HG03095 (cell line): ENCODE results near the gene SMOC2.

Experiments
- ATAC-seq: cut with Tn5 transposase; IDR thresholded peaks from one replicate; pipeline ENCODE4 v1.9.1; 2021; ENCODE audit warnings: moderate library complexity; ENCODE audit not compliant: unreplicated experiment

SMOC2 gene

DNA sequence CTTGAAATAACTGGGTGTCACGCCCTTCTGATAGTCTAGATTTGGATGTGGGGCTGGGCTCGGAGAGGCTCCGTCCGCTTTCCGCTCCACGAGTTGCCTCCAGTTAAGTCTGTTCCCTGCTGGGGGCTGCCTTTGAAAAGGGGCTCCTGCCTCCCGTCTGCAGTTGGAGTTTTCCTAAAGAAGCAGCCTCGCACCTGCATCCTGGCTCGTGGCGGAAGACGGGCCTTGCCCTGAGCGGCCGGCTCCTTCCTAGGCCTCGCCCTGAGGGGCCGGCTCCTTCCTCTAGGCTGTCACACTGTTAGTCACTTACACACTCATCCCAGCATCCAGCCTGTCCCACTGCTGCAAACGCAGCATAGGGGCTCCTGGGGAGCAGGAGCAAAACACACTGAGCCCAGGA lies 74.4 kb downstream of the SMOC2 start:
- ATAC-seq: no peak

DNA sequence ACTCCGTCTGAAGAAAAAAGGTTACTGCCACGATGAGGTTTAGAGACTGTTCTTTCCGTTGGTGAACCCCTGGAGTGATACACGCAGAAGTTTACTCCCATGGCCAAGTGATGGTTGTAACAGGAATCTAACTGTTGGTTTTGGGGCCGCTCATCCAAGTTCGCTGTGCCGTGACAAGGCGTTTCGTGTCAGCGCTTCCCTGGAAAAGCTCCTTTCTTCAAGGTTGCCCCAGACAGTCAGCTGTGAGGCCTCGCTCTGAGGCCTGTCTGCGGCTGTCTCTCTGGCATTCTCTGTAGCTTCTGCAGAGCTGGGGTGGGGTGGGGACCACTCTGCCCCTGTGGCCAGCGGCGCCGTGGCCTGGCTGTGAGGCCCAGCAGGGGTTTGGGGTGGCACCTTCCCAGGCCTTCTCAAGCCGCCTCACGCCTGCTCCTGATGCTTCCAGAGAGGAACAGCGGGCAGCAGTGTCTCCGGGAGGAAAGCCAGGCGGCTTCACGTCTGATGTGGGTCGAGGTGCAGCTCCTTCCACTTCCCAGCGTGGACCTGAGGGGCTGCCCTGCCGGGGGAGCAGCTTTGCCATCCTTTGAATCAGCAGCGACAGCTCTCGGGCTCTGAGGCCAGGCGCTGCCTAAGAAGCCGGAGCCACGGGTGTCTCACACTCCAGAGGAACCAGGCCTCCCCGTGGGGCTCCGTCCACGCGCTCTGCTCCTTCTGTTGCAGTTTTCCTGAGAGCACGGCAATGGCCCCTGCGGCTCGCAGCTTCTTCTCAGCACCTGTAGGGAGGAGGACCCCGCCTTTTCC lies 76.2 kb downstream of the SMOC2 start:
- no peak for ATAC-seq

DNA sequence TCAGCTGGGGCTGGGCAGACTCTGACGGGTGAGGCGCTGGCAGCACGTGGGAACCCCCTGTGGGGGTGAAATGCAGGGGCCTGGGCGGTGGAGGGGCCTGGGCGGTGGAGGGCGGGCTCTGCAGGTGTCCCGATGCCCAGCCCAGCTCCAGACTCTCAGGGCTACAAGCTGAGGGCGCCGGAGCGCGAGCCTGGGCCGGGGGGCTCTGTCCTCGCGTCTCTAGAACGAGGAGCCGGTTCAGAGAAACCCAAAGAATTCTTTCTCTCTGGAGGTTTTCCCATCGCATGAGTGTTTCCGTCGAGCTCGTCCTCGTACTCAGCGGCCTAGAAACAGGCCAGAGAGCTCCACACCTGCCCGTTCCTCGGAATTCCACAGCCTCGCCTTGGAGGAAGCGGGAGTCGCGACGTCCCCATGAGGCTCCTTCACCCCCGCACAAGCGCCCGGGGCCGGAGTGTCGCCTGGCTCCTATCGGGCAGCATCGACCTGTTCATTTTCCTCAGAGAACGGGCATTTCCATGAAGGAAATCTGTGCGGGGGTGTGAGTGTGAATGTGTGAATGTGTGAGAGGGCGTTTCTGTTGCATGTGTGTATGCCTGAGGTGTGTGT lies 76.9 kb downstream of the SMOC2 start:
- no peak for ATAC-seq

GRCh38 chr6:168518348-168518745 lies 77.4 kb downstream of the SMOC2 start:
- no peak for ATAC-seq

- no peak for ATAC-seq
Observed at GRCh38 chr6:168518867-168519266, 77.9 kb downstream of the SMOC2 start.

DNA sequence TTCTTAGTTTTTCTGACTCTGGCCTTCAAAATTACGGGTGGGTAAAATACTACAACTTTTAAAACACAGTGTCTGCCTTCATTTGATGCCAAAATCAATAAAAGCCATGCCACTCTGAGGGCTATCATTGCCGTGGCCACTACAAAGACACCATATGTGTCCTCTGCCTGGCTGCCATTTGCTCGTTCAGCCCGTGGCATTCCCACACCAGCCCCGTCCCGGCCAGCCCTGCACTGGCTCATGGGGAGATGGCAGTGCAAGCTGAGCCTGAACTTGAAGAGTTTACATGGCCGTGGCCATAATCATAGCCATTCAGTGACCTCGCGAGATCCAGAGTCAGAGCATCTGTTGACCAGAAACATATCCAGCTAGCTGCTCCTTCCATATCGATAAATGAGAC lies 79.2 kb downstream of the SMOC2 start:
- ATAC-seq: no peak

DNA sequence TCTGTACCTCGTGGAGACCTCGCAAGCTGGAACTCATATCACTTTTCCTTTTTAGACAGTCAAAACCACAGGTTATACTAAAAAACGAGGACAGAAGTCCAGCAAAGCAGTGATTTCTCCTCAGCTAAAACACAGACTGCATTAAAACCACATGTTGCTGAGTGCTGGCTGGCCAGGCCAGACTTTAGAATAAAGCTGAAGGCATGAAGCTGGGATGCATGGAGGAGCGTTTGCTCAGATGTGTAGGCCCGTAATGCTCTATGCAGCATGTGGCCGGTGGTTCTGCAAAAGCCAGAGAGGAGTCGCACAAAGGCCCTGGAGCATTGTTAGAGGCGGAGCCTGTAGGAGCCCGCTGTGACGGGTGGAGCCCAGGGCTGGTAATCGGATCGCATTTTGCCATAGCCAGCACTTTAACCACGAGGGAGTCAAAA lies 83.6 kb downstream of the SMOC2 start:
- ATAC-seq: no peak

DNA sequence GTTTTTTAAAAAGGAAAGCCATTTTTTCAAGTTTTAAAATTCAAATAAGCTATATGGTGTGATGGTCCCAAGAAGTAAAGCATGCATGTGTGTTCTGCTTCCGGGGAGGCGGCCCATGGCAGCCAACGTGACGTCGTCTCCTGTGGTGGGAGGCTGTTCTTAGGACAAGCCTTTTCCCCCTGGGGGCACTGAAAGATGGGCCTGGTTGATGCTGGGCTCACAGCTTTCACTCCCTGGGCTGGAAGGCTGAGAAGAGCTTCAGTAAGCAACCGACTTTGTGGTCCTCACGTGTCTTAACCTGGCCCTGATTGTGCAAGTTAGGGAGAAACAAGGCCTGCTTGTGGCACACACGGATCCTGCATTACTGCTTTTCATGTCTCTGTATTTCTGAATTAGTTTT lies 84.1 kb downstream of the SMOC2 start:
- ATAC-seq: no peak

GRCh38 chr6:168525926-168526630 lies 85.1 kb downstream of the SMOC2 start:
- no peak for ATAC-seq

- ATAC-seq: no peak
Observed at GRCh38 chr6:168526841-168527281, 85.9 kb downstream of the SMOC2 start.

- no peak for ATAC-seq
Observed at GRCh38 chr6:168527451-168528210, 86.6 kb downstream of the SMOC2 start.

DNA sequence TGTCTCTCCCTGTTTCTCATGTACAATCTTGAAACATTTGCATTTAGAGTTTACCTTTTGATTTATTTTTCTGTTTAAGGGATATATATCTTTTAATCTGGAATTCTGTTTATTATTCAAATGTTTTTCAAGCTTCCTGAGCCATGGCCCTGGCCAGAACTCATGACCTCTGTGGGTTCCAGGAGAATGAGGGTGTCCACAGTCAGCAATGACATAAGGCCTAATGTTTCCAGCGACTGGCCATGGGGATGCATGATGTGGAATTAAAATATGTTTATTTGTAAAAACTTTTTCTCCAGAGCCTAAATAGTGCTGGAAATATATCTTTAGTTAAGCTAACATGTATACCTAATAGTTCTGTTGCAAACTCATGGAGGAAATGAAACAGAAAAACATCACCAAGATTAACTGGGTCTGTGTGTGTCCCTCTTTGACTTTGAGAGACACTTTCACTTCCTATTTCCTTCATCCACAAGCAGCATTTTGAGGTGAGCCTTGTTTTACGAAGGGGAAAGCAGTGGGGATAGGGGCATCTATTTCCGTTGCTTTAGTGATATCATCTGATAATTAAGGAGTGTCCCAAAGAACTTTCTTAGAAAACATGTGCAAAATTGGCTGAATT lies 87.6 kb downstream of the SMOC2 start:
- ATAC-seq: no peak

- no peak for ATAC-seq
Observed at GRCh38 chr6:168529214-168529613, 88.2 kb downstream of the SMOC2 start.

- ATAC-seq: no peak
Observed at GRCh38 chr6:168530653-168531071, 89.7 kb downstream of the SMOC2 start.

GRCh38 chr6:168532070-168532469 lies 91.1 kb downstream of the SMOC2 start:
- no peak for ATAC-seq

DNA sequence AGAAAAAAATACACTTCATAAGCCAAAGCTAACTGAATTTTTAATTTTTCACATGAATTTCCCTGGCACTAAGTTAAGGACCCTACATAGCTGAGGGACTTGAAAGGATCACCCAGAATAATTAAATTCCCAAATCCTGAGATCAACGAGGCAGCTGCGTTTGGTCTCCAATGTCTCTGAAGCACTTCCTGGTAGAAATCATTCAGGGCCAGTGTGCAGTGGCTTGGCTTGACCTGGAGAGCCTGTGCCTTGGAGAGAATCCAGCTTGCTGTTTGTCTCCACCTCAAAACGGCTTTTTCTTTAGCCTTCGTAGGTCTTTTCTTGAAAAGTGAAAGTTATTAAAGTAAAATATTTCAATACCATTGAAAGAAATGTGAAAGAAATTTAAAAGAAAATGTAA lies 92.4 kb downstream of the SMOC2 start:
- no peak for ATAC-seq

GRCh38 chr6:168534265-168534664 lies 93.3 kb downstream of the SMOC2 start:
- ATAC-seq: no peak

DNA sequence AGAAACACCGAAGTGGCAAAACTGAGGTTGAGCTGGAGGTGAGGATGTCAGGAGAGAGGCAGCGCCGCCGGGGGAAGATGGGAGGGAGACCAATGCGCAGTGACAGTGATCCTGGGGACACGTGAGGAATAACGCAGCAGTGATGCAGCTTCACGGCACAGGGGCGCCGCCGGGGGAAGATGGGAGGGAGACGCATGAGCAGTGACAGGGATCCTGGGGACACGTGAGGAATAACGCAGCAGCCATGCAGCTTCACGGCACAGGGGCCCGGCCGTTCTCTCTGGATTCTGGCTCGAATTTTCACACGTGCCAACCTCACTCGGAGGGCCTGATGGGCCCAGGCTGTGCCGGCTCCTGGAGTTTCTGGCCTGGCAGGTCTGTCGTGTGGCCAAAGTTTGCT lies 94.7 kb downstream of the SMOC2 start:
- ATAC-seq: no peak

- ATAC-seq: no peak
Observed at GRCh38 chr6:168536196-168536595, 95.2 kb downstream of the SMOC2 start.

DNA sequence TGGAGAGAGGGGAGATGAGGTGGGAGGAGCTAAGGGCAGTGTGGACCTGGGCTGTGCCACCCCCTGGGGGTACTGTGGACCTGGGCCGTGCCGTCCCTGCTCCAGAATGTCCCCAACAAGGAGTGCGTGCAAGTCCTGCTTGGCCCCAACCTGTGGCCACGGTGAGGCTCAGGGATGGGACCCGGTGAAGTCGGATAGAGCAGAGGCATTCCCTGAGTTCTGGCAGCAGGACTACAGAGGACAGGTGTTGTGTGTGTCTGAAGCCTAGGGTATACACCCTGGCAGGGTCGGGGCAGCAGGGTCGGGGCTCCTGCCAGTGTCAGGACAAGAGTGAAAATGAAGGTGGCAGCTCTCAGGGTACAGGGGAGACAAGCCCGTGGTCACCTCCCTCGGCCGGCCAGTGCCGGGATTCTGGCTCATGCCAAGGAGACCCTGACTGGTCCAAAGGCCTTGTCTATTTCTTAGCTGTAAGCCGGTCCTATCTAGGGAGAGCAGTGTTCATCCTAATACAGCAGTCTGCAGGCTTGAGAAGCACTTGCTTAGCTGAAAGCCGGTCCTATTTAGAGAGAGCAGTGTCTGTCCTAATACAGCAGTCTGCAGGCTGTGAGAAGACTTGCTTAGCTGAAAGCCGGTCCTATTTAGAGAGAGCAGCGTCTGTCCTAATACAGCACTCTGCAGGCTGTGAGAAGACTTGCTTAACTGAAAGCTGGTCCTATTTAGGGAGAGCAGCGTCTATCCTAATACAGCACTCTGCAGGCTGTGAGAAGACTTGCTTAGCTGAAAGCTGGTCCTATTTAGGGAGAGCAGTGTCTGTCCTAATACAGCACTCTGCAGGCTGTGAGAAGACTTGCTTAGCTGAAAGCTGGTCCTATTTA lies 95.9 kb downstream of the SMOC2 start:
- no peak for ATAC-seq
